GM12801 (cell line): ENCODE measurements around the gene SALL4.

Experiments used
- TF ChIP-seq, protein P1 (sequence below): IDR thresholded peaks from one replicate; pipeline ENCODE4 v1.5.1; 2011; ENCODE audit warnings: control low read depth; ENCODE audit not compliant: insufficient read length; ENCODE audit errors: extremely low read depth

The SALL4 gene

DNA sequence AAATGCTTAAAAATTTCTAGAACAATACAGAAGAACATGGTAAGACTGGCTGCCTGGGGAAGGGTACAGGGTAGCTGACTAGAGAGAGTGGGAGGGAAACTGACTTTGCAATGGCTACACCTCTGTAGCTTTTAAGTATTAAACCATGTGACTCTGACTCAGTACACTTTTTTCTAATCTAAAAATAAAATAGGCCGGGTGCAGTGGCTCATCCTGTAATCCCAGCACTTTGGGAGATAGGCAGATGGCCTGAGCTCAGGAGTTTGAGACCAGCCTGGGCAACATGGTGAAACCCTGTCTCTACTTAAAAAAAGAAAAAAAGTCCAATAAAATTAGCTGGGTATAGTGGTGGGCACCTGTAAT is 52.7 kb downstream of the SALL4 start:
- TF ChIP-seq, protein P1, sequence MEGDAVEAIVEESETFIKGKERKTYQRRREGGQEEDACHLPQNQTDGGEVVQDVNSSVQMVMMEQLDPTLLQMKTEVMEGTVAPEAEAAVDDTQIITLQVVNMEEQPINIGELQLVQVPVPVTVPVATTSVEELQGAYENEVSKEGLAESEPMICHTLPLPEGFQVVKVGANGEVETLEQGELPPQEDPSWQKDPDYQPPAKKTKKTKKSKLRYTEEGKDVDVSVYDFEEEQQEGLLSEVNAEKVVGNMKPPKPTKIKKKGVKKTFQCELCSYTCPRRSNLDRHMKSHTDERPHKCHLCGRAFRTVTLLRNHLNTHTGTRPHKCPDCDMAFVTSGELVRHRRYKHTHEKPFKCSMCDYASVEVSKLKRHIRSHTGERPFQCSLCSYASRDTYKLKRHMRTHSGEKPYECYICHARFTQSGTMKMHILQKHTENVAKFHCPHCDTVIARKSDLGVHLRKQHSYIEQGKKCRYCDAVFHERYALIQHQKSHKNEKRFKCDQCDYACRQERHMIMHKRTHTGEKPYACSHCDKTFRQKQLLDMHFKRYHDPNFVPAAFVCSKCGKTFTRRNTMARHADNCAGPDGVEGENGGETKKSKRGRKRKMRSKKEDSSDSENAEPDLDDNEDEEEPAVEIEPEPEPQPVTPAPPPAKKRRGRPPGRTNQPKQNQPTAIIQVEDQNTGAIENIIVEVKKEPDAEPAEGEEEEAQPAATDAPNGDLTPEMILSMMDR = no peak

DNA sequence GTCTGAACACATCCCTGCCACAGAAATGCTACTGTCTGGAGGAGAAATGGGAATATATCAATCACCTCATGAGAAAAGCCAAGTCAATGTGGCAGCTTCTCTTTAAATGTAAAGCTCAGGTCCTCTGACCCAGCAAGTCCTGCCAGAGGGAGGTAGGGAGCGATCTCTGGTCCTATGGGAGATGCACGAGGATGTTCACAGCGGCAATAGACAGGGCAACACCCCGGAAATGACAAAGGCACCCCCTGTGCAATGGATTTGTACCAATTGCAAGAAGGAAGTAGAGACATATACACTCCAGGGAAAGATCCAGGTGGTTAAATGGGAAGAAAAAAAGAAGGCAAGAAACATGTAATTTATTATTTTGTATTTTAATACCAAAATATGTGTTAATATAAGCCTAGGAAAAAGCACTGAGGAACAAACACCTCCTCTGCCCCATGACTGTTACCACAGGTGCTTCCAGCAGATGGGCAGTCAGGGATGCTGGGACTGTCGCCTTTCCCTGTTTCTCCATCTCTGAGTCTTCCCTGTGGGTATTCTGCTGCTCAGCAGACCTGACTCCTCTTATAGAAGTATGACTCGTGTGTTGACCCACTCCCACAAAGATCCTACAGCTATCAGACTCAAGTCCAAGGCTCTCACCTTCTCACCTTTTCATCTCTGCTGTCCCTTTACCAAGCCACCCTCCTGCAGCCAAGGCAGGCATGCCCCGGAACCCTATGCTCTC is 55.0 kb downstream of the SALL4 start:
- TF ChIP-seq, protein P1 = no peak

DNA sequence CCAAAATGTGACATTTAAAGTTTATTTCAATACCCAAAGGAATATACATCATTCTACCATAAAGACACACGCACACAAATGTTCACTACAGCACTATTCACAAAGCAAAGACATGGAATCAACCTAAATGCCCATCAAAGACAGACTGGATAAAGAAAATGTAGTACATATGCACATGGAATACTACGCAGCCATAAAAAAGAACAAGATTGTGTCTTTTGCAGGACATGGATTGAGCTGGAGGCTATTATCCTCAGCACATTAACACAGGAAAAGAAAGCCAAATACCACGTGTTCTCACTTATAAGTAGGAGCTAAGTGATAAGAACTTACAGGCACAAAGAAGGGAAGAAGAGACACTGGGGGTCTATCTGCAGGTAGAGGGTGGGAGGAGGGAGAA is 56.5 kb downstream of the SALL4 start:
- TF ChIP-seq, protein P1 = no peak

DNA sequence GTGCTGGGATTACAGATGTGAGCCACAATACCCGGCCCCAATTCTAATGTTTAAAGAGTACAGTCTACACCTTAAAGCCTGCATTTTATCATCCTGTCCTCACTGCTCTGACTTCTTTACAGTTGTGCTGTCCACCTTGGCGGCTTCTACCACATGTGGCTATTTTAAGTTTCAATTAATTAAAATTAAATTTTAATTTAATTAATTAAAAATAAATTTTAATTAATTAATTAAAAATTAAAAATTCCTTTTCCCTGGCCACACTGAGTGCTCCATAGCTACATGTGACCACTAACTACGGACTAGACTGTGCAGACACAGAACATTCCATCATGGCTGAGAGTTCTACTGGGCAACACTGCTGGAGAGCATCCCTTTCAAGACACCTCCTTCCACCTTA is 61.5 kb downstream of the SALL4 start:
- TF ChIP-seq, protein P1 = no peak

DNA sequence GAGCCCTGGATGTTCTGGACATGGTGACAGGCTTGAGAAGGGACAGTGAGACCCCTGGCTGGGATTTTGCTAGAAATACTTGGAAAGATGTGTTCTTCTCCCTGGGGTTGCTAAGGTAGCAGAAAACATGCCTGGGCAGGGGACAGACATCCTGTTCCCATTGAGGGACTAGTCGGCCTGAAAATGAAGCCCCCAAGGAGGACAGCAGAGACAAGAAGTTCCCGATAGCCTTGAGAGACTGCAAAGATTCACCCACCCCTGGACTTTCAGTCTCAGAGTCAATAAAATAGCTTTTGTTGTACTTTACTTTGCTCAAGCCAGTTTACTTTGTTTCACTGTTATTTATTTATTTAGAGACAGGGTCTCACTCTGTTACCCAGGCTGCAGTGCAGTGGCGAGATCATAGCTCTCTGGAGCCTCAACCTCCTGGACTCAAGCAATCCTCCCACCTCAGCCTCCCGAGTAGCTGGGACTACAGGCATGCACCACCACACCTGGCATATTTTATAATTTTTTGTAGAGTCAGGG is 62.5 kb downstream of the SALL4 start:
- TF ChIP-seq, protein P1 = no peak

DNA sequence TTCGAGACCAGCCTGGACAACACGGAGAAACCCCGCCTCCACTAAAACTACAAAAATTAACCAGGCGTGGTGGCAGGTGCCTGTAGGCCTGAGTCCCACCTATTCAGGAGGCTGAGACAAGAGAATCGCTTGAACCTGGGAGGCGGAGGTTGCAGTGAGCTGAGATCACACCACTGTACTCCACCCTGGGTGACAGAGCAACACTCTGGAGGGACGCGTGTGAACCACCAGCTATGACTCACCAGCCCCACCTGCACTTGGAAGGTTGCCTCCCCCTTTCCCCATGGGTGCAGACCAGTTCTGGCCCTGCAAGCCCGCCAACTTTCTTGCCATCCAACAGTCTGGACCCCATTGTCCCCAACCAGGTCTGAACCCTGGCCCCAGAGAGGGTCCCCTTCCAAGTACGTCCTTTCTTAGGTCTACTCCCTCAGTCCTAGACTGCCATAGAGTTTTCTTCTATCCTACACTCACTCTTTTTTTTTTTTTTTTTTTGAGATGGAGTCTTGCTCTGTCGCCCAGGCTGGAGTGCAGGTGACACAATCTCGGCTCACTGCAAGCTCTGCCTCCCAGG is 63.4 kb downstream of the SALL4 start:
- TF ChIP-seq, protein P1 = no peak

DNA sequence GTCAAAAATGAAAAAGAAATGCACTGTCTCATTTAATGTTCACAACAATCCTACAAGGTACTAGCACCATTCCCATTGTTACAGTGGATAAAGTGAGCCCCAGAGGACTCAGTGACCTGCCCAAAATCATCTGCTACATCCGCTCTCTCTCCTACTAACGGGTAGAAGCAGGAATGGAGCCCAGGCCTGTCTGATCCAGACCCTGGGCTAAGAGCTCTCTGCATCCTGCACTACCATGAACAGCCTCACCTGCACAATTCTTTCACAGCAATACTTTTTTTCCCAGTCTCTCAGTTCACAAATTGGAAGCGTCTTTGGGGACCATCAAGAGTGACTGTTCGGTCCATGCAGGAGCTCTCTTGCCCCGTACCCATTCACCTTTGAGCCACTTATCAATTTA is 65.4 kb downstream of the SALL4 start:
- TF ChIP-seq, protein P1 = no peak
